HG03342 (cell line): ENCODE measurements around the gene YPEL3.
"Not testable (repeated sequence)": the region's sequence is repeated elsewhere in the genome, so short reads cannot be mapped to it uniquely, and the experiment has no call there.

Experiments used
- ATAC-seq: cut with Tn5 transposase; IDR thresholded peaks from one replicate; pipeline ENCODE4 v1.9.1; 2021; ENCODE audit warnings: mild to moderate bottlenecking, moderate library complexity; ENCODE audit not compliant: unreplicated experiment

The YPEL3 gene

GRCh38 chr16:30117768-30118167, 21.8 kb upstream of the YPEL3 start:
- ATAC-seq = no peak

GRCh38 chr16:30116291-30117207, 20.5 kb upstream of the YPEL3 start:
- ATAC-seq = no peak

GRCh38 chr16:30115238-30115637, 19.2 kb upstream of the YPEL3 start:
- ATAC-seq = no peak

GRCh38 chr16:30114833-30115232, 18.8 kb upstream of the YPEL3 start:
- not testable (repeated sequence) for ATAC-seq

GRCh38 chr16:30114411-30114810, 18.4 kb upstream of the YPEL3 start:
- ATAC-seq = no peak

GRCh38 chr16:30113711-30114333, 17.8 kb upstream of the YPEL3 start:
- no peak for ATAC-seq

- no peak for ATAC-seq
Measured at GRCh38 chr16:30113031-30113710, 17.2 kb upstream of the YPEL3 start, which contains the start of gene GDPD3. TSS of gene GDPD3 (minus strand) at chr16:30113537. CDS start at chr16:30113478, 59 bp downstream.

- no peak for ATAC-seq
Measured at GRCh38 chr16:30112197-30113030, 16.4 kb upstream of the YPEL3 start.

GRCh38 chr16:30110661-30111060, 14.6 kb upstream of the YPEL3 start:
- no peak for ATAC-seq

- ATAC-seq = no peak
Measured at GRCh38 chr16:30108059-30108850, 12.2 kb upstream of the YPEL3 start.

GRCh38 chr16:30104492-30104891, 8.5 kb upstream of the YPEL3 start:
- no peak for ATAC-seq

GRCh38 chr16:30104090-30104489, 8.1 kb upstream of the YPEL3 start:
- ATAC-seq = no peak

- ATAC-seq = no peak
Measured at GRCh38 chr16:30096862-30097563, 1.0 kb upstream of the YPEL3 start.

- ATAC-seq = no peak
Measured at GRCh38 chr16:30095166-30096078, 591 bp downstream of the YPEL3 start.

- ATAC-seq = no peak
Measured at GRCh38 chr16:30094541-30095165, 1.4 kb downstream of the YPEL3 start.

- peak; percentile 44 for ATAC-seq
Measured at GRCh38 chr16:30092373-30093010, 3.5 kb downstream of the YPEL3 start.
